Endothelial cell of umbilical vein (primary cell): Measurements from ENCODE around the gene TMUB2. TPM values are rescaled to one million over a fixed set of nuclear protein-coding genes. Genes with fewer than 3 reads are reported as not detected.

Experiments
- BruUV-seq: library from RNA; stranded (reverse); fragments of 400-500 nt; replicated peaks from 2 replicates; lab custom pipeline; 2021; lab: Mats Ljungman, UMichigan
- CTCF ChIA-PET: fragments of 300-600, 350-600 bp; sonication (Branson Sonifier 250); formaldehyde crosslinking; loops from one replicate; lab custom pipeline; 2021; ENCODE audit warnings: antibody characterized with exemption, inconsistent platforms; lab: Charles Lee
- POLR2A ChIA-PET: fragments of 300-600, 350-600 bp; sonication (Branson Sonifier 250); formaldehyde crosslinking; loops from one replicate; lab custom pipeline; 2021; ENCODE audit warnings: antibody characterized with exemption, inconsistent platforms; lab: Charles Lee
- DNase-seq: peaks from one replicate; pipeline ENCODE4 v3.0.0-alpha.2; 2011; ENCODE audit warnings: low read depth, low spot score
- FAIRE-seq: peaks from 2 replicates; lab custom pipeline; 2011; peaks lifted over from hg19 to GRCh38; lab: Jason Lieb, UNC
- H2AFZ ChIP-seq: 2 replicates; pipeline ENCODE4 v1.6.0; 2012; ENCODE audit warnings: low read depth, low read length, control low read depth, inconsistent platforms
- H3K27ac ChIP-seq: 2 replicates; pipeline ENCODE4 v1.5.1; 2011; ENCODE audit warnings: low read depth, mild to moderate bottlenecking, control low read depth, low read length, moderate library complexity; ENCODE audit not compliant: insufficient read depth
- H3K27me3 ChIP-seq, 2 experiments: 2 replicates each; pipeline versions ENCODE4 v1.6.0 to v1.6.1; 2011; ENCODE audit warnings: low read length in 2 of 2, mixed read lengths in 1 of 2; ENCODE audit not compliant: control insufficient read depth in 2 of 2, insufficient read depth in 2 of 2
- H3K36me3 ChIP-seq, 2 experiments: 2 replicates in 1 of 2; 3 replicates in 1 of 2; pipeline ENCODE4 v1.5.1; 2011; ENCODE audit warnings: low read length in 2 of 2, mild to moderate bottlenecking in 1 of 2, moderate library complexity in 1 of 2; ENCODE audit not compliant: control insufficient read depth in 2 of 2, insufficient read depth in 2 of 2; ENCODE audit errors: extremely low read depth in 1 of 2
- H3K4me1 ChIP-seq: 3 replicates; pipeline ENCODE4 v1.5.1; 2011; ENCODE audit warnings: mild to moderate bottlenecking, low read length; ENCODE audit not compliant: control insufficient read depth, insufficient read depth; ENCODE audit errors: extremely low read depth
- H3K4me2 ChIP-seq: 2 replicates; pipeline ENCODE4 v1.6.1; 2011; ENCODE audit warnings: low read length, control low read depth, mixed read lengths; ENCODE audit not compliant: insufficient read depth
- H3K4me3 ChIP-seq, 3 experiments: fragments of 200-600 bp in 1 of 3; sonication (generic), shearing (Covaris generic) in 1 of 3; replicated peaks in 1 of 3; 2 replicates each; pipeline ENCODE4 v1.5.1; 2011 to 2016; ENCODE audit warnings: control low read depth in 3 of 3, low read length in 3 of 3, mild to moderate bottlenecking in 2 of 3, inconsistent platforms in 1 of 3, low read depth in 1 of 3, moderate library complexity in 1 of 3; ENCODE audit not compliant: insufficient read depth in 1 of 3
- H3K79me2 ChIP-seq: 2 replicates; pipeline ENCODE4 v1.6.0; 2012; ENCODE audit warnings: low read length, inconsistent platforms; ENCODE audit not compliant: control insufficient read depth, insufficient read depth
- H3K9ac ChIP-seq: replicated peaks from 2 replicates; pipeline ENCODE3; 2011; ENCODE audit warnings: low read length, control low read depth; ENCODE audit not compliant: insufficient read depth; ENCODE audit errors: extremely low read depth
- H3K9me1 ChIP-seq: replicated peaks from 3 replicates; pipeline ENCODE4 v1.6.0; 2011; ENCODE audit warnings: mild to moderate bottlenecking, low read length; ENCODE audit not compliant: control insufficient read depth, insufficient read depth; ENCODE audit errors: extremely low read depth
- H3K9me3 ChIP-seq: replicated peaks from 2 replicates; pipeline ENCODE4 v1.5.1; 2012; ENCODE audit warnings: low read length, inconsistent platforms; ENCODE audit not compliant: control insufficient read depth, insufficient read depth
- H4K20me1 ChIP-seq: replicated peaks from 2 replicates; pipeline ENCODE3; 2011; ENCODE audit warnings: mild to moderate bottlenecking, low read length; ENCODE audit not compliant: control insufficient read depth, insufficient read depth; ENCODE audit errors: extremely low read depth
- CTCF ChIP-seq, 2 donors: IDR thresholded peaks; 1 replicate in 1 of 2; 2 replicates in 1 of 2; pipeline ENCODE4 v1.5.1; 2011; ENCODE audit warnings: low read length in 2 of 2, mild to moderate bottlenecking in 2 of 2, moderate library complexity in 2 of 2, control low read depth in 1 of 2, inconsistent platforms in 1 of 2, low read depth in 1 of 2; ENCODE audit not compliant: insufficient read depth in 1 of 2; ENCODE audit errors: extremely low read depth in 1 of 2
- JUN ChIP-seq: IDR thresholded peaks from 2 replicates; pipeline ENCODE4 v1.6.1; 2011; ENCODE audit warnings: borderline replicate concordance, low read depth; ENCODE audit not compliant: insufficient read length, insufficient read depth
- POLR2AphosphoS5 ChIP-seq: IDR thresholded peaks from 2 replicates; pipeline ENCODE4 v1.6.1; 2012; ENCODE audit warnings: low read depth, mild to moderate bottlenecking, control low read depth, low read length, moderate library complexity; ENCODE audit not compliant: insufficient read depth
- dilution Hi-C: fragments of 300-500 bp; cut with MboI; formaldehyde crosslinking; loops from one replicate; pipeline ENCODE4 v1.15.0; 2019; ENCODE audit warnings: low sequenced_read_pairs; ENCODE audit not compliant: extremely low pct_ligation_motif_present
- intact Hi-C: fragments of 100-400 bp; cut with micrococcal nuclease; formaldehyde crosslinking; loops from one replicate; pipeline ENCODE4 v1.10.0; 2022
- polyA plus RNA-seq, 4 experiments: library from polyadenylated mRNA; depleted of rRNA in 3 of 4; stranded (reverse) in 3 of 4; unstranded in 1 of 4; fragments of >200 nt; gene quantifications; 2 replicates each; pipeline versions ENCODE4 v1.2.1 to v1.2.3, GENCODE V29; 2011 to 2012; ENCODE audit warnings: missing spikeins in 1 of 4
- total RNA-seq: library from RNA; stranded (reverse); gene quantifications from 2 replicates; pipeline ENCODE4 v1.2.3, GENCODE V29; 2021

The TMUB2 gene
- total and polyA plus RNA-seq, 2 donors (not counting 3 experiments of a cell fraction or from before 2014, with no cell fraction given), result 43.6 to 72.5 TPM

DNA sequence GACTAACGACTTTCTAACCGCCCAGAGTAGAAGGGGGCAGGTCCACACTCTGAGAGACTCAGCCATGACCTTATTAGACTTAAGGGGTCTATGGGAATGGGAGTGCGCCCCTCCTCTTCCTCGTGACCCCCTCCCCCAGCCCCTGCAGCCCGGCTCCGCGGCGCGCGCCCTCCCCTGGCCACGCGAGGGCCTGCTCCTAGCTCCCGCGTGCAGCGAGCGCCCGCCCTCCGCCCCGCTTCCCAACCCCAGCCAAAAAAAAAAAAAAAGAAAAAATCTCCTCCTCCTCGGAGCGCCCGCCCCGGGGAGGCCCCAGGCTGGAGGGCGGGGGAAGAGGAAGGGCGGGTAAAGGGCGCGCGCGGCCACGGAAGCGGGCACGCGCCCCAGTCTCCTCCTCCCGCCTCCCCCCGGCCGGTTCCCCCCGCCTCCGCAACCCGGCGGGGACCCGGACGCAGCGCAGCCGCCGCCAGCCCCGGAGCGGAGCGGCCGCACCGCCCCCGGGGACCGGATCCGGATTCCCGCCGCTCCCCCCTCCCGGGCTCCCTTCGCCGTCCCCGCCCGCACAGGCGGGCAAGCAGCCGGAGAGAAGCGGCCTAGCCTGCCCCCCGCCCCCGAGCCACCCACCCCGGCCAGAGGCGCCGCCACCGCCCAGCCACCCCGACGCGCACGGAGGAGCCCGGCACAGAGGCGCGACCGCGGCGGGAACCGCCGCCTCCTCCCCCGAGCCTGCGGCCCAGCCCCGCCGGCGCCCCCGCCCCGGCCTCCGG, 31.8 kb downstream of the TMUB2 start:
- no peaks in the 10 kb centered on the region for H3K9me1 ChIP-seq
- peaks cover 28% of the 10 kb centered on the region for H3K79me2 ChIP-seq
- peak overlapping the region; percentile 71 for H3K27ac ChIP-seq
- H3K9me3 ChIP-seq, result no peaks in the 10 kb centered on the region
- POLR2A ChIA-PET, result no interaction called here
- peak overlapping the region; percentile 78 for H3K4me2 ChIP-seq
- peaks cover 34% of the 10 kb centered on the region for H3K4me1 ChIP-seq
- TSS peak; percentile 31 for BruUV-seq
- DNase-seq (peak; percentile 88), FAIRE-seq (peak; percentile 79)
- CTCF ChIA-PET, result interaction anchor here (0.6 to 7.3 kb wide), 15 partner anchors 8 to 332 kb away, joined by 3 to 68 read pairs (median 4); partner anchors contain the start of genes GRN, SLC25A39 and TMUB2
- peak overlapping the region; percentile 9 for H2AFZ ChIP-seq
- H3K27me3 ChIP-seq, result no peaks in the 10 kb centered on the region
- intact Hi-C loops (loop anchor here (1.0 to 2.0 kb wide), 3 partner anchors 8 to 106 kb away; partner anchors contain the start of gene SLC25A39), dilution Hi-C loops (no loop called here)
- peak overlapping the region; percentile 84 for H3K9ac ChIP-seq
- H4K20me1 ChIP-seq, result no peaks in the 10 kb centered on the region
- TF ChIP-seq POLR2AphosphoS5 (peak; percentile 61), CTCF (IDR thresholded peaks at IDR 0.05; ENCODE audit: extremely low read depth in 1 of 2, insufficient read depth in 1 of 2, low read depth in 1 of 2, low read length in 2 of 2) (peak; percentile 53 to 72), JUN (no peak)
- H3K4me3 ChIP-seq, result peak overlapping the region; percentile 9 to 68 (median 52)
- H3K36me3 ChIP-seq, result peaks cover 19 to 30% of the 10 kb centered on the region in 2 experiments
